ENCODE data around the gene FAM124A.
A peak's percentile ranks its signal among the peaks of the same experiment; 100 is the strongest.
"Not testable (repeated sequence)": the region's sequence is repeated elsewhere in the genome, so short reads cannot be mapped to it uniquely, and the experiment has no call there.

FAM124A gene

DNA sequence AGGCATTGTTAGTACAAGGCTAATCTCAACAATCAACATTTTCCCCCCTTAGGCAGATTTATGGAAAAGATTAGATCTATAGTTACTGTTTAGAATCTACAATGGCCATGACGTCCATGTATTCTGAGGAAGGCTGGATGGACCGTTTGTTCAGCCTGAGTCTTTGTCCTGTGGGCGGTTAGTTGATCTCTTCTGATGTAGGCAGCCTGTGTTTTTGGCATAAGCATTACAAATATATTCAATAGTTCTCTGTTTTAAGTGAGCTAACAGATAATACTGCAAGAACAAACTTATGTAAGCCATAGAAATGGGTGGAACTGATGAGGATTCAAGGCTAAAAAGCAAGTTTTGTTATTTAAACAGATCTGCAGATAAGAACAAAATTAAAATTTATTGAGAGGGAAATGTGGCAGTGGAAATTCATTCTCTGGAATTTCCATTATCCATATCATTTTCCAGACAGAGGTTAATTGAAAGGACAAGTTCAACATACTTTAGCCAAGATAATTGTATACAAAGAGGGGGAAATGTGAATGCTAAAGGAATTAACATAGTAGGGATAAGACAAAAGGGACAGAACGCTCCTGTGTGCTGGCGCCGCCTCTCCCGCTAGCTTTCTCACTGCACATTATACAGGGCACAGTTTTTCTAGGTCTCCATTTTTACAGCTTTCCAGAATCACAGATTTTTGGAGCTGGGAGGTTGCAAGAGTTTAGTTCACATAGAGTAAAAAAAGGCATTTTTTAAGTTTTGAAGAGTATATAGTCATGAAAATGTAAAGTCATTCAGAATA lies 48.6 kb downstream of the FAM124A start:
- DNase-seq (ENCODE audit: low spot score), result peak; percentile 48

GRCh38 chr13:51271528-51272085 lies 49.4 kb downstream of the FAM124A start:
- peak; percentile 35 for DNase-seq (ENCODE audit: low spot score)

- peak; percentile 57 for DNase-seq (ENCODE audit: low spot score)
Measured at GRCh38 chr13:51275101-51275500, 52.9 kb downstream of the FAM124A start.

DNA sequence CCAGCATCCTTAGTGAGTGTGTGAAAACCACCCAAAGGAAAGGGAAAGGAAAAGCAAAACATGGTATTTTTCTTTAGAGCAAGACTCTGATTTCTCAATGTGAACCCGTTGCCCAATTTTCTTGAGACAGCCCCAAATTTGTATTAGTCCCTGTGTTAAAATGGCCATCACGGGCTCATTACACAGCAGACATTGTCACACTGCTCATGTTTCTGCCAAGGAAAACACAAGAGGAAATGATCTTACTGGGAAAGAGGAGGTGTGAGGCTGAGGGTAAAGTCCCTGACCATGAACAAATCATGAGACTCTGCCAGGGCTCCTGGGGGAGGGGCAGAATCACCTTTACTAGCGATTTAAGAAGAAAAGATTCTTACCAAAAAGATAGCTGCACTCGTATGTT lies 54.4 kb downstream of the FAM124A start:
- DNase-seq (ENCODE audit: low spot score), result no peak

DNA sequence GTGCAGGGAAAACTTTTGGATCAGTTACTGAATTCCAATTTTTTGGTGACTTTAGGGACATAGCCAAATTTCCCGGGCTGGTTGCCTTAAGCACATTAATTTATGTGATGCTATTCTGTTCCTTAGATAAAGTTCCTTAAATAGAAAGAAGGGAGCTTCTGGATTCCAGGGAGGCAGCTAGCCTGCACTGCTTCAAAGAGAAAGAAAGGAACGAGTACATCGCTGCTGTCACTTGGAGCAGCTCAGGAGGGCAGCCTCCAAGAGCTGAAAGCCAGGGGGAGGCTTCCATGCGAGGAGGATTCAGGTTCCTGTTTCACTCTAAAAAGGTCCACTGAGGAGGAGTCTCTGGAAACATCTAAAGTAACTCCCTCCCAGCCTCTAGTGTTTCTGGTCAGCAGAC lies 55.7 kb downstream of the FAM124A start:
- no peak for DNase-seq (ENCODE audit: low spot score)

- no peak for DNase-seq (ENCODE audit: low spot score)
Measured at GRCh38 chr13:51278426-51279130, 56.4 kb downstream of the FAM124A start.

- DNase-seq (ENCODE audit: low spot score), result no peak
Measured at GRCh38 chr13:51280379-51280940, 58.3 kb downstream of the FAM124A start.

- DNase-seq (ENCODE audit: low spot score), result no peak
Measured at GRCh38 chr13:51282322-51282721, 60.1 kb downstream of the FAM124A start.

GRCh38 chr13:51282923-51283322 lies 60.7 kb downstream of the FAM124A start:
- not testable (repeated sequence) for DNase-seq (ENCODE audit: low spot score)

GRCh38 chr13:51283371-51283770 lies 61.2 kb downstream of the FAM124A start:
- no peak for DNase-seq (ENCODE audit: low spot score)

- no peak for DNase-seq (ENCODE audit: low spot score)
Measured at GRCh38 chr13:51284339-51284738, 62.1 kb downstream of the FAM124A start.

DNA sequence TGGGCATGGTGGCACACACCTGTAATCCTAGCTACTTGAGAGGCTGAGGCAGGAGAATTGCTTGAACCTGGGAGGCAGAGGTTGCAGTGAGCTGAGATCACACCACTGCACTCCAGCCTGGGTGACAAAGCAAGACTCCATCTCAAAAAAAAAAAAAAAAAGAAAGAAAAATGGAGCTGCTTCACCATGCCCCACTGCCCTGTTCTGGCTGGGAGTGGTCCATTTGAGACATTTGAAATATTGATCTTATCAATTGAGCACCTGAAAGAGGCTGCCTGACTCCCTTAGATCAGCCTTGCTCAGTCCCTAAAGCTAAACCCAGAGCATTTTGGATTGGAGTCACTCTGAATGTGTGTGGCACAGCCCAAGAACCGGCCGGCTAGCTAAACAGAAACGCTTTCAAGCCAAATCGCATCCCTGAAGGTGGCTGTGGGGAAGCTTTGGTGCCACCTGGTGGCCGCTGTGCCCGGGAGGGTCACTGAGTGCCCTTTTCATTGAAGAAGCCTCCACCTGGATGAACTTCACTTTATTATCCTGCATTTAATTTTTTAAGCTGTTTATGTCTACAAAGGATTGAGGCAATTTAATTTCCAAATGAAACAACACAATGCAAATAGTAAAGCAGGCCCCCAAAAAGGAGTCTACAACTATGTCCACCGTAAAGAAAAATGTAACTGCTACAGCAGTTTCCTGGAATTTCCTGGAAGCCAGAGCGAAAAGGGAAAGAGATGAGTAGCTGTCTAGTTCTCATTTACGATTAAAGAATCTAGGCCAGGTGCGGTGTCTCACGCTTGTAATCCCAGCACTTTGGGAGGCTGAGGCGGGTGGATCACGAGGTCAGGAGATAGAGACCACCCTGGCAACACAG lies 64.2 kb downstream of the FAM124A start:
- DNase-seq (ENCODE audit: low spot score), result peak; percentile 90

DNA sequence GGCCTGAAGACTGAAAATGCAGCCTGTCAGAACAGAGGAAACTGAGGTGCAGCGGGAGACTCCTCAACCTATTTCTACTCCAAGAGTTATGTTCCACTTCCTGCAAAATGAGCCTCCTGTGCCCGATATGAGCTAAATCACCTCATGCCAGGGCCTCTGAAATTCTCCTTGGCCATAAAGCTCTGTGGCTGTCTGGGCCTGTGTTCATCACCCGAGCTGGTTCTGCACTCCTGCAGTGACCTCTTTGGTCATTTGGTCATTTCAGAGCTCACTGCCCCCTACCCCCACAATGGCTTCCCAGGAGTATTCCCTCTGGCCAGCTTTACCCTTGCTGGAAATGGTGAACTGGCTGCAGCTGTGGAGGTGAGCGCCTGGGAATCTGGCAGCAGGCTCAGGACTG lies 65.6 kb downstream of the FAM124A start:
- no peak for DNase-seq (ENCODE audit: low spot score)

GRCh38 chr13:51288254-51288653 lies 66.1 kb downstream of the FAM124A start:
- not testable (repeated sequence) for DNase-seq (ENCODE audit: low spot score)

GRCh38 chr13:51291341-51291740 lies 69.1 kb downstream of the FAM124A start:
- DNase-seq (ENCODE audit: low spot score), result no peak

GRCh38 chr13:51292000-51292565 lies 69.9 kb downstream of the FAM124A start:
- no peak for DNase-seq (ENCODE audit: low spot score)

- DNase-seq (ENCODE audit: low spot score), result no peak
Measured at GRCh38 chr13:51297556-51297955, 75.4 kb downstream of the FAM124A start.

- DNase-seq (ENCODE audit: low spot score), result no peak
Measured at GRCh38 chr13:51298812-51299211, 76.6 kb downstream of the FAM124A start.

DNA sequence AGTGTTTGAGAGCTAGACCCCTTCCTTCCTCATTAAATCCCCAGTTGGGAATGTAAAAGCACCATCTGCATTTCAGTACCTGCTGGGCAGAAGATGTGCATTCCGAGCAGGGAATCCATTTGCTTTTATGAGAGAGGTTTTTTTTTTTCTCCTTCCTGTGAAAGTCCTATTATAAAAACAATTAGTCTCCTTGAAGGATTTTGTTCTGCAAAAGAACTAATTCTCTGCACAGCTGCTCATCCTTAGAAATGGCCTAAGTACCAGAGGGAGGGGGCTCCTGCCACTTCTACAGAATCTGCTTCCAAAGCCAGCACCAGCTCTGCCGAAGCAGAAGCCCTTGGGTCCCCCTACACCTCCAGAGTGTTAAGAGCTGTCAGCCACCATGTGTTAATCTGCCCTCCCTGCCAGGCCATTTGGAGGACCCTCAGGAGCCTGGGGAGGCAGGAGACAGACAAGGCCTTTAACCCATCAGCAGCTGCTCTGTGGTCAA lies 80.9 kb downstream of the FAM124A start:
- DNase-seq (ENCODE audit: low spot score), result no peak

DNA sequence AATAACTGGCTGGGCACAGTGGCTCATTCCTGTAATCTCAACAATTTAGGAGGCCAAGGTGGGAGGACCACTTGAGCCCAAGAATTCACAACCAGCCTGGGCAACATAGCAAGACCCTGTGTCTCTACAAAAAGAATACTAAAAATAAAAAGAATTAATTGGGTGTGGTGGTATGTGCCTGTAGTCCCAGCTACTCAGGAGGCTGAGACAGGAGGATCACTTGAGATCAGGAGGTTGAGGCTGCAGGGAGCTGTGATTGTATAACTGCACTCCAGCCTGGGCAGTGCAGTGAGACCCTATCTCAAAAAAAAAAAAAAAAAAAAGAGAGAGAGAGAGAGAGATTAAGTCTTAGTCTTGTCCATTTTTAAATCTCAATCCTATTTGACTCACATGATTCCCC lies 81.7 kb downstream of the FAM124A start:
- DNase-seq (ENCODE audit: low spot score), result no peak

GRCh38 chr13:51305271-51305967 lies 83.2 kb downstream of the FAM124A start:
- no peak for DNase-seq (ENCODE audit: low spot score)

Measured in Ammon's horn (tissue), 1 donor.